GM21576 (cell line): Measurements from ENCODE around the gene NMNAT2.
"Not testable (repeated sequence)": the region's sequence is repeated elsewhere in the genome, so short reads cannot be mapped to it uniquely, and the experiment has no call there.

Experiments used
- ATAC-seq: cut with Tn5 transposase; IDR thresholded peaks from one replicate; pipeline ENCODE4 v1.9.1; 2021; ENCODE audit warnings: mild to moderate bottlenecking, moderate library complexity; ENCODE audit not compliant: unreplicated experiment

NMNAT2 gene

GRCh38 chr1:183417772-183418491 lies at the start of gene NMNAT2:
TSS of gene NMNAT2 (minus strand) at chr1:183418380. CDS start at chr1:183418267, 113 bp downstream.
- no peak for ATAC-seq

- no peak for ATAC-seq
Observed at GRCh38 chr1:183467687-183468086, 49.5 kb upstream of the NMNAT2 start.

- ATAC-seq: no peak
Observed at GRCh38 chr1:183466781-183467180, 48.6 kb upstream of the NMNAT2 start.

GRCh38 chr1:183463566-183463965 lies 45.4 kb upstream of the NMNAT2 start:
- no peak for ATAC-seq

GRCh38 chr1:183461350-183461749 lies 43.2 kb upstream of the NMNAT2 start:
- no peak for ATAC-seq

- ATAC-seq: no peak
Observed at GRCh38 chr1:183460596-183460995, 42.4 kb upstream of the NMNAT2 start.

GRCh38 chr1:183457449-183457848 lies 39.3 kb upstream of the NMNAT2 start:
- ATAC-seq: no peak

GRCh38 chr1:183456826-183457225 lies 38.6 kb upstream of the NMNAT2 start:
- no peak for ATAC-seq

- ATAC-seq: no peak
Observed at GRCh38 chr1:183454377-183454776, 36.2 kb upstream of the NMNAT2 start.

- no peak for ATAC-seq
Observed at GRCh38 chr1:183450093-183450492, 31.9 kb upstream of the NMNAT2 start.

GRCh38 chr1:183449223-183449770 lies 31.1 kb upstream of the NMNAT2 start:
- no peak for ATAC-seq

GRCh38 chr1:183444243-183444642 lies 26.1 kb upstream of the NMNAT2 start:
- ATAC-seq: no peak

GRCh38 chr1:183443466-183443865 lies 25.3 kb upstream of the NMNAT2 start:
- ATAC-seq: no peak

GRCh38 chr1:183443011-183443410 lies 24.8 kb upstream of the NMNAT2 start:
- no peak for ATAC-seq

GRCh38 chr1:183438060-183438459 lies 19.9 kb upstream of the NMNAT2 start:
- ATAC-seq: no peak

- no peak for ATAC-seq
Observed at GRCh38 chr1:183435497-183435896, 17.3 kb upstream of the NMNAT2 start.

GRCh38 chr1:183433703-183434102 lies 15.5 kb upstream of the NMNAT2 start:
- no peak for ATAC-seq

- no peak for ATAC-seq
Observed at GRCh38 chr1:183432548-183432875, 14.3 kb upstream of the NMNAT2 start.

- ATAC-seq: no peak
Observed at GRCh38 chr1:183431840-183432547, 13.8 kb upstream of the NMNAT2 start.

- ATAC-seq: not testable (repeated sequence)
Observed at GRCh38 chr1:183427591-183427990, 9.4 kb upstream of the NMNAT2 start.

- no peak for ATAC-seq
Observed at GRCh38 chr1:183424691-183425090, 6.5 kb upstream of the NMNAT2 start.

GRCh38 chr1:183423541-183423940 lies 5.4 kb upstream of the NMNAT2 start:
- no peak for ATAC-seq
